SKM-1 (cell line): ENCODE results near the gene BRD4.
A peak's percentile ranks its signal among the peaks of the same experiment; 100 is the strongest.

Source experiments
- DNase-seq: peaks from one replicate; lab custom pipeline; 2025; ENCODE audit not compliant: unreplicated experiment; lab: John Stamatoyannopoulos, UW

Gene BRD4

GRCh38 chr19:15197275-15197941 lies 134.9 kb downstream of the BRD4 start:
- DNase-seq: peak; percentile 39

- no peak for DNase-seq
Observed at GRCh38 chr19:15196360-15197005, 135.9 kb downstream of the BRD4 start.

GRCh38 chr19:15195371-15196334 lies 136.7 kb downstream of the BRD4 start:
- no peak for DNase-seq

- no peak for DNase-seq
Observed at GRCh38 chr19:15194938-15195337, 137.4 kb downstream of the BRD4 start.

- no peak for DNase-seq
Observed at GRCh38 chr19:15191982-15192381, 140.4 kb downstream of the BRD4 start.

- no peak for DNase-seq
Observed at GRCh38 chr19:15191514-15191913, 140.8 kb downstream of the BRD4 start.

- no peak for DNase-seq
Observed at GRCh38 chr19:15188851-15189250, 143.5 kb downstream of the BRD4 start.

GRCh38 chr19:15187026-15188007 lies 145.0 kb downstream of the BRD4 start:
- no peak for DNase-seq
